ENCODE measurements around the gene C1orf185. TPM values are rescaled to one million over a fixed set of nuclear protein-coding genes. Genes with fewer than 3 reads are reported as not detected.
"Not testable (repeated sequence)": the region's sequence is repeated elsewhere in the genome, so short reads cannot be mapped to it uniquely, and the experiment has no call there.

Gene C1orf185
- total RNA-seq, 3 donors from 2014 or later = not detected

DNA sequence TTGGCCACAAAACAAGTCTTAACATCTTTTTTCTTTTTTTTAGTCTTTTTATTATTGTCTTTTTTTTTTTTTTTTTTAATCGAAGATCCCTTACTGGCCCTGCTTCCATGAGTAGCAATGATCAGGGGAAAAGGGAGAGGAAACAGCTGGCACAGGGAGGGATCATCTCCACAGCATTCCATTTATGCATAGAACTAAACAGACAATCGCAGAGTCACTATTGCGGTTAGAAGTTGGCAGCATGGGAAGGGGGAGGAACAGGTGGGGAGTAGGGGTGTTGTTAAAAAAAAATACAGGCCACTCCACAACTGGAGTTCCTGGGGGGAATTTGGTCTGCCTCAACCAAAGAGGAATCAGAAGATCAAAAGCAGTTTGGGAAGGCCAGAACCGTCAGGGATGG, 55.4 kb downstream of the C1orf185 start:
- H3K4me3 ChIP-seq = no peak overlapping the region
- TF ChIP-seq, protein P1, sequence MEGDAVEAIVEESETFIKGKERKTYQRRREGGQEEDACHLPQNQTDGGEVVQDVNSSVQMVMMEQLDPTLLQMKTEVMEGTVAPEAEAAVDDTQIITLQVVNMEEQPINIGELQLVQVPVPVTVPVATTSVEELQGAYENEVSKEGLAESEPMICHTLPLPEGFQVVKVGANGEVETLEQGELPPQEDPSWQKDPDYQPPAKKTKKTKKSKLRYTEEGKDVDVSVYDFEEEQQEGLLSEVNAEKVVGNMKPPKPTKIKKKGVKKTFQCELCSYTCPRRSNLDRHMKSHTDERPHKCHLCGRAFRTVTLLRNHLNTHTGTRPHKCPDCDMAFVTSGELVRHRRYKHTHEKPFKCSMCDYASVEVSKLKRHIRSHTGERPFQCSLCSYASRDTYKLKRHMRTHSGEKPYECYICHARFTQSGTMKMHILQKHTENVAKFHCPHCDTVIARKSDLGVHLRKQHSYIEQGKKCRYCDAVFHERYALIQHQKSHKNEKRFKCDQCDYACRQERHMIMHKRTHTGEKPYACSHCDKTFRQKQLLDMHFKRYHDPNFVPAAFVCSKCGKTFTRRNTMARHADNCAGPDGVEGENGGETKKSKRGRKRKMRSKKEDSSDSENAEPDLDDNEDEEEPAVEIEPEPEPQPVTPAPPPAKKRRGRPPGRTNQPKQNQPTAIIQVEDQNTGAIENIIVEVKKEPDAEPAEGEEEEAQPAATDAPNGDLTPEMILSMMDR (IDR thresholded peaks at IDR 0.05) = no peak
- no peak for ATAC-seq
- H3K9me3 ChIP-seq = peaks cover 19% of the 10 kb centered on the region
- no peaks in the 10 kb centered on the region for H3K4me1 ChIP-seq (ENCODE audit: low read depth)
- no peak for DNase-seq
- intact Hi-C loops (cut with DNase I, micrococcal nuclease) = no loop called here
- no peaks in the 10 kb centered on the region for H3K36me3 ChIP-seq (ENCODE audit: low read depth)

DNA sequence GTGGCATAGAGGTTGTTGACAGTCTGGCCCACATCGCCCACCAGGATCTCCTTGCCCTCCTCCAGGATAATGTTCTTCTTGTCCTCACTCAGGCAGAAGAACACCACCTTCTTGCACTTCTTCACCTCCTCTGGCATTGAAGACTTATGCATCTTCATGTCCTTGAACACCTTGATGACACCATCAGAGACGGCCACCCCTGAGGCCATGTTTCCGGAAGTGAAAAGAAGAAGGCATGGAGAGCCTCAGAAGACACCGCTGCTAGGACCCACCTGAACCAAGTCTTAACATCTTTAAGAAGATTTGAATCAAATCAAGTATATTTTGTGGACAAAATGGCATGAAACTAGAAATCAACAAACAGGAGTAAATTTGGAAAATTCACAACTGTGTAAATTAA, 56.2 kb downstream of the C1orf185 start:
- ATAC-seq (no peak), DNase-seq (no peak)
- Histone ChIP-seq H3K9me3 (peaks cover 19% of the 10 kb centered on the region), H3K4me1 (ENCODE audit: low read depth) (no peaks in the 10 kb centered on the region), H3K4me3 (no peak overlapping the region), H3K36me3 (ENCODE audit: low read depth) (no peaks in the 10 kb centered on the region)
- intact Hi-C loops (cut with DNase I, micrococcal nuclease) = no loop called here
- TF ChIP-seq, protein P1 (IDR thresholded peaks at IDR 0.05) = no peak

DNA sequence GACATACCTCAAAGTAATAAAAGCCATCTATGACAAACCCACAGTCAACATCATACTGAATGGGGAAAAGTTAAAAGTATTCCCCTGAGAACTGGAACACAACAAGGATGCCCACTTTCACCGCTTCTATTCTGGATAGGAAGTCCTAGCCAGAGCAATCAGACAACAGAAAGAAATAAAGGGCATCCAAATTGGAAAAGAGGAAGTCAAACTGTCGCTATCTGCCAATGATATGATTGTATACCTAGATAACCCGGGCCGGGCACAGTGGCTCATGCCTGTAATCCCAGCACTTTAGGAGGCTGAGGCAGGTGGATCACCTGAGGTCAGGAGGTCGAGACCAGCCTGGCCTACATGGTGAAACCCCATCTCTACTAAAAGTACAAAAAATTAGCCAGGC, 60.5 kb downstream of the C1orf185 start:
- H3K36me3 ChIP-seq (ENCODE audit: low read depth); H3K9me3 ChIP-seq; intact Hi-C loops (cut with DNase I, micrococcal nuclease); ATAC-seq; DNase-seq; H3K4me3 ChIP-seq; H3K4me1 ChIP-seq (ENCODE audit: low read depth): not testable (repeated sequence)

DNA sequence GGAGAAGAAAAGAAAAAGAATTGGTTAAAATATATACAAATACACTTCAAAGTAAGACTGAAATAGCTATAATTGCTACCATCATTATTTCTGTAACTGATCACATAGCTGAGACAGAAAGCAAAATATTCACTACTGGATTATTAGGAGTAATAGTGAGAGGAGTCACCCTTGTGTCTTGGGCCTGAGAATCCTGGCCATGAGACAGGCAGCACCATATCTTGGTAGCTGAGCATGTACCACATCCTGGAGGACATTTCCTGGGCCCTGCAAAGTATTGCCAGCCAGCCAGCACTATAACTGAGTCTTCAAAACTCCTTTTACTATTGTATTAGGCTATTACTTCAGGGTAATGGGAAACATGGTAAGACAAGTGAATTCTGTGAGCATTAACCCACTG, 63.5 kb downstream of the C1orf185 start:
- Histone ChIP-seq H3K9me3 (no peaks in the 10 kb centered on the region), H3K4me1 (ENCODE audit: low read depth) (no peaks in the 10 kb centered on the region), H3K36me3 (ENCODE audit: low read depth) (no peaks in the 10 kb centered on the region), H3K4me3 (no peak overlapping the region)
- DNase-seq (no peak), ATAC-seq (no peak)
- intact Hi-C loops (cut with DNase I, micrococcal nuclease) = no loop called here
- TF ChIP-seq, protein P1 (IDR thresholded peaks at IDR 0.05) = no peak

DNA sequence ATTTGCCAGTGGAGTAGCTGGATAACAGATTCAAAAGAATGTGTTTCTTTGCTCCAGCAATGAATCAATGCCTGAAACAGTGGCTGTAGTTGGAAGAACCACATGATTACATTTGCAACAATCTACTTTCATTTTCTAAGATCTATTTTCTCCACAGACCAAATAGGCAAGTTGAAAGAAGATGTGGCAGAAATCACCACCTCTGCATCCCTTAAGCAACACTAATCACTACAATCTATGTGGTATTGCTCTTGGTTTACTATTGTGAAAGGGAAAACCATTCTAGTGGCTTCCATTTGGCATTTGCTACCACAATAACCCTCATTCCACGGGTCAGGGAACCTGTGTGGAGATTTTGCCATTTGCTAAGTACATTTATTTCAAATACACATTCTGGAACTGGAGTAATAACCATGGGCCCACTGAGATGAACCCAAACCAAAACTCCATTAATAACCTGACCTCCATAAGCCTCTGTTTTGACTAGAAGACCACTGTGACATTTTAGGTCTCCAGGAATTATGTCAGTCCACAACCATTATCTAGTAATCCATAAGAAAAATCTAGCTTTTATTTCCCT, 66.3 kb downstream of the C1orf185 start:
- Histone ChIP-seq H3K4me3 (no peak overlapping the region), H3K4me1 (ENCODE audit: low read depth) (no peaks in the 10 kb centered on the region), H3K9me3 (no peaks in the 10 kb centered on the region), H3K36me3 (ENCODE audit: low read depth) (no peaks in the 10 kb centered on the region)
- ATAC-seq (no peak), DNase-seq (no peak)
- intact Hi-C loops (cut with DNase I, micrococcal nuclease) = no loop called here
- TF ChIP-seq, protein P1 (IDR thresholded peaks at IDR 0.05) = no peak

DNA sequence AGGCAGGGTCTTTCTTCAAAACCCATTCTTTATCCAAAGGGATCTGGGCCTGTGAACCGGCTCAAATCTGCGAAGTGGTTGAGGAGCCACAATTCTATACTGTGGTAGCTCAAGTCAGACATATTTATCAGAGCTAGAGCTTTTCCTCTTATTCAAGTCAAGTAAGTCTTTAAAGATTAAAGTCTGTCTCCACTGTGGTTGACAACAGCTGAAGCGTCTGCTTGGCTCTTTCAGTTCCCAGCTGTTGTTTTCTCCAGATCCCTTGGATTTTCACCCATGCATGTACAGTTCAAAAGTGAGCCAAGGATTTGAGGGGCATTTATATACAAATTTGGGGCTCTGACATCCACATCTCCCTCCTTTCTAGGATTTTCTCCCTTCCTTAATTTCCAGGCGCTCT, 66.9 kb downstream of the C1orf185 start:
- no peak for ATAC-seq
- TF ChIP-seq, protein P1 (IDR thresholded peaks at IDR 0.05) = no peak
- intact Hi-C loops (cut with DNase I, micrococcal nuclease) = no loop called here
- Histone ChIP-seq H3K4me3 (no peak overlapping the region), H3K9me3 (no peaks in the 10 kb centered on the region), H3K36me3 (ENCODE audit: low read depth) (no peaks in the 10 kb centered on the region), H3K4me1 (ENCODE audit: low read depth) (no peaks in the 10 kb centered on the region)
- DNase-seq = no peak
